GM18867 (cell line): ENCODE data around the gene TFDP1.

Experiments used
- ATAC-seq: cut with Tn5 transposase; IDR thresholded peaks from one replicate; pipeline ENCODE4 v1.9.1; 2021; ENCODE audit warnings: mild to moderate bottlenecking, moderate library complexity; ENCODE audit not compliant: unreplicated experiment

Gene TFDP1

GRCh38 chr13:113647351-113648215 lies 63.0 kb downstream of the TFDP1 start:
- ATAC-seq, result no peak

DNA sequence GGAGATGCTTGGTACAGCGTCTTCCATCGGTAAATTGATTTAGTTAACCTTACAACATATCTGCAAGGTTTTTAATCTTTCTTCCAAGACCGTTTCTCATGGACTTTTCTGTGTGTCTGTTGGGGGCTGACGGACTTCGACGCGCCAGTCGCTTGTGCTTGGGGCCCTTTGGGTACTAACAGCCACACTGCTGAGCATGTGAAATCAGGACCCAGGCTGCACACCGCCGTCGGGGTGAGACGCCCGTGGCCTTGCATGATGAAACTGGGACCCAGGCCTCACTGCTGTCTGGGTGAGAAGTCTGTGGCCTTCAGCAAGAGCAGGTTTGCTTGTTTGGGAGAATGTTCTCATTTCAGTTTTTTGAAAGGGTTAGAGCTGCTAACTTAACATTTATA lies 63.7 kb downstream of the TFDP1 start:
- ATAC-seq, result no peak

GRCh38 chr13:113649212-113649611 lies 64.7 kb downstream of the TFDP1 start:
- no peak for ATAC-seq

- no peak for ATAC-seq
These were observed 65.7 kb downstream of the TFDP1 start for GRCh38 chr13:113650275-113650674.

GRCh38 chr13:113650731-113651148 lies 66.2 kb downstream of the TFDP1 start:
- ATAC-seq, result no peak

- no peak for ATAC-seq
These were observed 67.2 kb downstream of the TFDP1 start for GRCh38 chr13:113651511-113652403.

- no peak for ATAC-seq
These were observed 68.1 kb downstream of the TFDP1 start for GRCh38 chr13:113652404-113653263.

GRCh38 chr13:113653264-113654174 lies 69.0 kb downstream of the TFDP1 start:
- ATAC-seq, result no peak

- no peak for ATAC-seq
These were observed 69.6 kb downstream of the TFDP1 start for GRCh38 chr13:113654175-113654560.

- ATAC-seq, result no peak
These were observed 70.2 kb downstream of the TFDP1 start for GRCh38 chr13:113654591-113655345.

DNA sequence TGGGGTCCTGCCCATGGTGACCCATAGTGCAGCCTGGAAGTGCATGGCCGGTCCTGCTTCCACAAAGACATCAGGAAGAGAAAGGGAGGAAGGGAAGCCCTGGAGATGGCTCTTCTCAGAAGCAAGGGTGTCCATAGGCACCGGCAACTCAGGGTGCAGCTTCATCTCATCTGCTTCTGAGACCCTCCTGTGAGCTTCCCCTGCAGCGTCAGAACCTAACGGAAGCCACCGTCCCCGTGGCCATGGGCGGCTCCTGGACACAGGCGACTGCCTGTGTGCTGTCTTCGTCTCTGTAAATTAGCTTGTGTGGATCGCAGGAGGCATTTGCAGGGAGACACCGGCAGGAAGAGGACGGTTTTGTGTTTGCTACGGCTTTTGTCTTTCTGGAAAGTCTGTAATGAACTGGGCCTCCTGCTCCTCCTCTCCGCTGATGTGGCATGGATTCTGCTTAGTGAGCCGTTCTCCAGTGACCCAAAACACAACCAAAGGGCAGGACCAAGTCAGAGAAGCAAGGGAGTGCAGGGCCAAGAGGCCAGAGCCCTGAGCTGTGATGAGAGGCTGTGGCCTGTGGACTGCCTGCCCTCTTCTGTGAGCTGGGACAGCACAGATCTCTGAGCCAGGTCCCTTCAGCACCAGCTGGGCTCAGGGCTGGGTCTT lies 70.9 kb downstream of the TFDP1 start:
- ATAC-seq, result no peak

DNA sequence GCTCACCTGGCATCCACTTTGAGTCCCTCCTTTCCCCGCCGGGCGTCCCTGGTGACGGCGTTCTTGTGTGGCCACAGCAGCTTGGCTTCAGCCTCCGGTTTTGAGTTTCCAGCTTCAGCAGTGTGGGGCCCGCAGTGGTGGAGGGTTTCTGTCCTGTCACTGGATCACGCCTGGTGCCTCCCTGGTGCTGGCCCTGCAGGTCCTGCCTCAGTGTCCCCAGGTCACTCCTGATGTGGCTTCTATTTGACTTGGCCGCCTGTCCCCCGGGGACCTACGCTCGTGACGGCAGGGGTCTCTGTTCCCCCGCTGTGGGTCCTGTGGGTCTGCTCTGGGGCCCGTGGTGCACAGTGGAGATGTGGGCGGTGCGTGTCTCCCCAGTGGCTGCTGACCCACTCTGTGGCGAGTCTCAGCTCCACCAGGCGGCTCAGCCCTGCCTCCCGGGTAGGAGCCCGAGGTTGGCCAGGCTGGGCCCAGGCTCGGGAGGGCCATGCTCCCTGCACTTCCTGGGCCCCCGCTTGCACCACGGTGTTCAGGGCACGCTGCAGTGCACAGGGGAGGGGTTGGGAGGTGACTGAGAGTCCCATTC lies 71.5 kb downstream of the TFDP1 start:
- ATAC-seq, result no peak

GRCh38 chr13:113656831-113657671 lies 72.5 kb downstream of the TFDP1 start:
- ATAC-seq, result no peak

GRCh38 chr13:113657851-113658741 lies 73.5 kb downstream of the TFDP1 start, which contains the start of gene ATP4B:
Gene ATP4B (minus strand): TSS chr13:113658198. CDS start chr13:113658144, 54 bp downstream.
- no peak for ATAC-seq

DNA sequence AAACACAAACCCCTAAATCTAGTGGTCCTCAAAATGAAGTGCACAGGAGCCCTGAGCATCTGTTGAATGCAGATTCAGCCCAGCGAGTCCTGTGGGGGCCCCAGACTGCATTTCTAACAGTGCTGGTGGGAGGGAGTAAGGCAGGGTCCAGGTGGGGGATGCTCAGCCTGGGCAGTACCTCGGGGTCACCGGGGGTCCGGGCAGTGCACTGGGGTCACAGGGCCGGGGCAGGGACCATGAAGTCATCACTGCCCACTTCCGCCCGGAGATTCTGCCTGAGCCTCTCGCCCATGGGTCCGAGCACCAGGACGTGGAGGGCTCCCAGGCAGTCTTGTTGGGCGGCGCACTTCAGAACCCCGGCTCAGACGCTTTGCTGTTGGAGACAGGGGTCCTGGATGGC lies 74.3 kb downstream of the TFDP1 start:
- no peak for ATAC-seq

GRCh38 chr13:113659337-113659736 lies 74.8 kb downstream of the TFDP1 start:
- ATAC-seq, result no peak
